Stimulated activated CD8-positive, alpha-beta memory T cell treated with anti-CD3 and anti-CD28 coated beads, Interleukin-15, amount 100 ng/mL, for 24 hours (primary cell): ENCODE measurements around the gene GFOD1.

Source experiments
- DNase-seq: peaks from one replicate; pipeline ENCODE4 v3.0.0-alpha.2; 2020; ENCODE audit warnings: low read depth

The GFOD1 gene

DNA sequence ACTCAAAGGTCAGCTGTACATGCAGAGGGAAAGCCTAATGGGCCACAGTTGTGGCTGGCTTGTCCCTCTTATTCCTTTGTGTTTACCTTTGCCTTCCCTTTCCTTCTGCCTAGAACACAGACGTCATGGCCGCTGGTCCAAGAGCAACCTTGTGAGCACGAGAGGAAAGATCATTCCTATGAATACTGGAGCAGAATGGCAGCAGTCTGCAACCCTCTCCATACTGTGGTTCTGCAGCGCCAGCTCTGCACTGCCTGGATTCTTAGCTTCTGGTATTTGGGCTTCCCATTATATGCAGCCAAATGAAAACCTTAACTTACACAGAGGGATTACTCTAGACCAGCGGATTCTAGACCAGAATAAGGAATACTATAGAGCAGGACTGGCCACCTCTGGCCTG, 171.5 kb downstream of the GFOD1 start:
- no peak for DNase-seq

DNA sequence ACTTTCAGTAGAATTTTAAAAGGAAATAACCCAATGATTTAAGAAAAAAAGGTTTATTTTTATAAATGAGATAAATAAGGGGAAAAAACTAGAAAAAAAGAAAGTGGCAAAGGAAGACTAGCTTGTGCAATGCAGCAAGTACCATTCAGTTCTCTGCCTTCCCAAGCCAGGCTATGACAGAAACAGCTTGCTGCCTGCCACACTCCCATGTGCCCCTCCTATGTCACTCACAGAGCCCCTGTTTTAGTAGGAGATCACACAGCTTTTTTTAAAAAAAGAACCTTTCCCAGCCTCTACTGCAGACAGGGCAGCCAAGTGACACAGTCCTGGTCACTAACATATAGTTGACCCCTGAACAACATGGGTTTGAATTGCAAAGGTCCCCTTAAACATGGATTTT, 172.6 kb downstream of the GFOD1 start:
- no peak for DNase-seq

DNA sequence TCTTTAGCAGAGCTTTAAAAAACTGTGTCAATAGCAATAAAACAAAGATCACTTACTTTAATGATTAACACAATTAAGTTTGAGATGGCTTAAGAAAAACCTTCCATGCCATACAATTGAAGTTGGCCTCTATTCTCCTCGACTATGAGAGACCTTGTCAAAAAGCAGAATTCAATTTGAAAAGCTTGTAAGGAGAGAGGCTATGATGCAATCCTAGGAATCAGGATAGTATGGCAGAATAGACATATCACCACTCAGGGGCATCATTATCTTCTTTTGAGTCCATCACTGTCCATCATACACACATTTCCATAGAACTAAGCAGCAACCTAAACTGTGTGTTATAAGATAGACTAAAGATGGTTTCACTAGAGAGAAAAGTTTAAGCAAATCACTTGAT, 176.2 kb downstream of the GFOD1 start:
- no peak for DNase-seq

DNA sequence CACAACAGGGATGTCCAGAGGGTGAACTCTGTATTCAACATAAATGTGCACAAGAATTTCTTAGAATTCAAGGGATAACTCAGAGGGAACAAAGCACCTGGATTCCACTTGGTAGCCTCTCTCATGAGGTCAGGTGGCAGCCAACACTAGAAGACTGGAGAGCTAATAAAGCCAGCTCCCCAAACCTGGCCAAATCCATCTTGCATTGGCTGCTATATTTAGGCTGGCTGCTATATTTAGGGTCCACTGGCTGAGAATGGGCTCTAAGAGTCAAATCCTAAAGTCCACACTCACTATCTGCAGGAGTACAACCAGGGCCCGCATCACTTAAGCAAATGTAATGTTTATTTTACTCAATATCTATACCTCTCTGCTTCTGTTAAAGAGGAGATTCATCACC, 179.1 kb downstream of the GFOD1 start:
- no peak for DNase-seq
